T-helper 1 cell treated with Interleukin-12 subunit alpha and Interleukin-12 subunit beta and Interleukin-4 antibody, amounts not matched to agents 30 ng/mL and 1 ng/mL, for 36 hours (primary cell): Measurements from ENCODE around the gene HCLS1. TPM values are rescaled to one million over a fixed set of nuclear protein-coding genes. Genes with fewer than 3 reads are reported as not detected.

Experiments used
- intact Hi-C: fragments of 100-400 bp; cut with micrococcal nuclease; formaldehyde crosslinking; loops from one replicate; pipeline ENCODE4 v1.15.1; 2024
- total RNA-seq: library from RNA; stranded (reverse); gene quantifications from 2 replicates; pipeline ENCODE4 v1.2.3, GENCODE V29; 2022

The HCLS1 gene
- total RNA-seq, 1 donor from 2014 or later: 397 TPM

DNA sequence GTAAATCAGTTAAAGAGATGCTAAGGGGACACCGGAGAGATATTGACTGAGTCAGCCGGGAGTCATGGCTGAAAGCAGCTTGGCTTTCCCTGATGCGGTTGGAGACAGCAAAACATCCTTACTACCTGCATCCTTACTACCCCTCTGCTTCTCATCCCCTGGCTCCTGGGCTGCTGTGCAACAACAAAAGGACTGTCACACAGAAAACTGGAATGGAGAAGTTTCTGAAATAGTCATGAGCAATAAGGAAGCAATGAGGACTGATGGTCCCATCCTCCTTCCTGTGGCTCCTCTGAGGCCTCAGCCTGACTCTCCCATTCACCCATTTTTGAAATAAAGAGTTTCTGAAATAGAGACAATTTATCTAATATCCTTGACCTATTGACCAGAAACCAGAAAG is 1.1 kb downstream of the HCLS1 start:
- intact Hi-C loops: loop anchor here (10.0 kb wide), 1 partner anchor 1565 kb away; the partner anchor contains the start of gene GSK3B

GRCh38 chr3:121658716-121659435 is 1.8 kb downstream of the HCLS1 start:
- intact Hi-C loops: loop anchor here (10.0 kb wide), 1 partner anchor 1564 kb away; the partner anchor contains the start of gene GSK3B

GRCh38 chr3:121654493-121655385 is 6.0 kb downstream of the HCLS1 start:
- intact Hi-C loops: loop anchor here (1.0 to 10.0 kb wide), 3 partner anchors 95 to 1560 kb away; partner anchors contain the start of genes GOLGB1 and GSK3B

- intact Hi-C loops: loop anchor here (1.0 to 10.0 kb wide), 2 partner anchors 9 to 1557 kb away; partner anchors contain the start of genes GSK3B and HCLS1
These were observed 9.0 kb downstream of the HCLS1 start for GRCh38 chr3:121651684-121652083.

DNA sequence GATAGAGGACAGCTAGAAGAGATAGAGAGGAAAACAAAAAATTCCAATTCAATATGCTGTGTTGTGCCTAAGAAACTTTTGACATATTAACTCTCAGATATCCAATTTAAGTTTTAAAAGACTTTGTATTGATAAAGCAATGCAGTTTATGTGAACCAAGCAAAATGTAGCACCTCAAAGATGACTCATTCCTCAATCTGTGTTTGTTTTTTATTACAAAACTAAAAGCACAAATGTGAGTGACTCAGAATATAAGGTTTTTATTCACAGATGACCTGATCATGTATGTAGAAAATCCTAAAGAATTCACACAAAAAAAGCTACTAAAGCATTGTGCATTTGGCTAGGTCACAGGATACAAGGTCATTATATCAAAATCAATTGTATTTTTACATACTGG is 11.1 kb downstream of the HCLS1 start:
- intact Hi-C loops: loop anchor here (10.0 kb wide), 1 partner anchor 1555 kb away; the partner anchor contains the start of gene GSK3B

GRCh38 chr3:121648219-121648958 is 12.3 kb downstream of the HCLS1 start:
- intact Hi-C loops: no loop called here

GRCh38 chr3:121645054-121645453 is 15.6 kb downstream of the HCLS1 start:
- intact Hi-C loops: no loop called here

GRCh38 chr3:121642601-121643314 is 17.9 kb downstream of the HCLS1 start:
- intact Hi-C loops: no loop called here

DNA sequence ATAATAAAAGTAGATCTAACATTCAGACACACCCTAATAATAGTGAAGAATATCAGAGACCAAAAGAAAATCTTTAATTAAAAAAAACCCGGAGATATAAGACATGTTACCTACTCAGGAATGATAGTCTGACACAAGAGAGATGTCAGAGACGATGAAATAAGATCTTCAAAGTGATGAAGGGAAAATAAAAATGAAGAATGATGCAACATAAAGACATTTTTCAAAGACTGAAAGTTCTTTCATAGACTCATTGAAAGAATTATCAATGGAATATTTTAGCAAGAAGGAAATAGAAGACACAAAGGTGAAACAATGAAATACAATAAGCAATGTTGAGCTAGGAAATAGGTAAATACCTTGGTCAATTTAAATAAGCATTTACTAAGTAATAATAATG is 19.6 kb downstream of the HCLS1 start:
- intact Hi-C loops: no loop called here

GRCh38 chr3:121637922-121638321 is 22.8 kb downstream of the HCLS1 start:
- intact Hi-C loops: no loop called here

GRCh38 chr3:121630355-121630754 is 30.3 kb downstream of the HCLS1 start:
- intact Hi-C loops: no loop called here

- intact Hi-C loops: no loop called here
These were observed 31.1 kb downstream of the HCLS1 start for GRCh38 chr3:121629601-121630000.

GRCh38 chr3:121627622-121628021 is 33.1 kb downstream of the HCLS1 start:
- intact Hi-C loops: no loop called here

GRCh38 chr3:121627211-121627610 is 33.5 kb downstream of the HCLS1 start:
- intact Hi-C loops: no loop called here

- intact Hi-C loops: no loop called here
These were observed 34.2 kb downstream of the HCLS1 start for GRCh38 chr3:121626495-121626894.

GRCh38 chr3:121624147-121624899 is 36.4 kb downstream of the HCLS1 start:
- intact Hi-C loops: no loop called here

GRCh38 chr3:121621491-121621890 is 39.2 kb downstream of the HCLS1 start:
- intact Hi-C loops: no loop called here

DNA sequence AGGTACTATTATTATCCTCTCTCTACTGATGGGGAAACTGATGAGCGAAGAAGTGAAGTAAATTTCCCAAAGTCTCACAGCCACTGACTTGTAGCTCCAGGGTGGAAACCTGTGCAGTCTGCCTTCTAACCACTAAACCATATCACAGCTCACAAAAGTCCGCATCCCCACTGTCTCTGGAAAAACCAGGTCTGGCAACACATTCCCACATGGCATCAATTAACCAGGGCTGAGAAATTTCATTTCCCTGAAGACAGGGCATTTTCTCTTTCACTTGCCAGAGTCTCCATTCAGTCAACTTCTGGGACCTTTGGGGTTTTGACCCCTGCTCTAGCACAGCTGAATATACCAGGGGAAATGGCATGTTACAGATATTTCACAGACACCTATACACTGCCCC is 41.0 kb downstream of the HCLS1 start:
- intact Hi-C loops: no loop called here

GRCh38 chr3:121606106-121606505 is 54.6 kb downstream of the HCLS1 start:
- intact Hi-C loops: no loop called here

- intact Hi-C loops: no loop called here
These were observed 55.9 kb downstream of the HCLS1 start for GRCh38 chr3:121604759-121605158.
